Neural cell (in vitro differentiated cells): ENCODE results near the gene ZNF561.

Experiments used
- CTCF ChIP-seq: fragments of 450-650 bp; IDR thresholded peaks from 2 replicates; pipeline ENCODE4 v1.5.1; 2014; ENCODE audit warnings: antibody characterized with exemption, mild to moderate bottlenecking, moderate library complexity; ENCODE audit not compliant: poor library complexity, severe bottlenecking
- EP300 ChIP-seq: fragments of 450-650 bp; conservative IDR thresholded peaks from 2 replicates; pipeline ENCODE4 v1.6.1; 2014; ENCODE audit warnings: antibody characterized with exemption, mild to moderate bottlenecking, moderate library complexity; ENCODE audit not compliant: poor library complexity, severe bottlenecking
- EZH2 ChIP-seq: fragments of 200-600, 300-800 bp; shearing (Covaris generic), sonication (generic); IDR thresholded peaks from 2 replicates; pipeline ENCODE4 v1.6.1; 2014; ENCODE audit warnings: antibody characterized with exemption, low read length, borderline replicate concordance, mild to moderate bottlenecking; ENCODE audit not compliant: insufficient read depth, poor library complexity, severe bottlenecking
- MXI1 ChIP-seq: fragments of 450-650 bp; conservative IDR thresholded peaks from 2 replicates; pipeline ENCODE4 v1.6.1; 2014; ENCODE audit warnings: antibody characterized with exemption, mild to moderate bottlenecking; ENCODE audit not compliant: poor library complexity, severe bottlenecking
- POLR2AphosphoS5 ChIP-seq: IDR thresholded peaks from 2 replicates; pipeline ENCODE4 v1.6.1; 2012
- RAD21 ChIP-seq: fragments of 450-650 bp; conservative IDR thresholded peaks from 2 replicates; pipeline ENCODE4 v1.6.1; 2014; ENCODE audit warnings: antibody characterized with exemption, mild to moderate bottlenecking, moderate library complexity
- REST ChIP-seq: IDR thresholded peaks from 2 replicates; pipeline ENCODE4 v1.6.1; 2012; ENCODE audit warnings: borderline replicate concordance
- TAF1 ChIP-seq: IDR thresholded peaks from 2 replicates; pipeline ENCODE4 v1.6.1; 2012; ENCODE audit warnings: low read depth

GRCh38 chr19:9615844-9616243, 5.2 kb downstream of the ZNF561 start:
- TF ChIP-seq CTCF (no peak), EP300 (no peak), POLR2AphosphoS5 (no peak), REST (no peak), TAF1 (no peak), EZH2 (no peak), RAD21 (no peak), MXI1 (no peak)
